Measurements from ENCODE around the gene OTUB2.

DNA sequence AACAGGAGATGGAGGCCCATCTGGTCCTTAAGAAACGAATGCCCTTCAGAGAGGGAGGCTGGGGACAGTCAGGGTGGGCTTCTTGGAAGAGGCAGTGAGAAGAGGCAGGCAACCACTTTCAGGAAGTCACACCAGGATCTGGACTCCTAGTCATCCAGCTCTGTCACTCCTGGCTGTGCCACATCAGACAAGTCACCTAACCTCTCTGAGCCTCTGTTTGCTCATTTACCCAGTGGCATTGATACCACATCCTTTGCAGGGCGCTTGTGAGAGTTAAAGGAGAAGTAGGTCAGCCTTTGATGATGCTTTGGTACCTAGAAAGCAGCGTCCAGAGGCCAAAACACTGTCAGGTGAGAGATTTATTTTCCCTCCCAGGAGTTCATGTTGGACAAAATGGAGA lies 17.9 kb upstream of the OTUB2 start:
- TF ChIP-seq, protein P1, sequence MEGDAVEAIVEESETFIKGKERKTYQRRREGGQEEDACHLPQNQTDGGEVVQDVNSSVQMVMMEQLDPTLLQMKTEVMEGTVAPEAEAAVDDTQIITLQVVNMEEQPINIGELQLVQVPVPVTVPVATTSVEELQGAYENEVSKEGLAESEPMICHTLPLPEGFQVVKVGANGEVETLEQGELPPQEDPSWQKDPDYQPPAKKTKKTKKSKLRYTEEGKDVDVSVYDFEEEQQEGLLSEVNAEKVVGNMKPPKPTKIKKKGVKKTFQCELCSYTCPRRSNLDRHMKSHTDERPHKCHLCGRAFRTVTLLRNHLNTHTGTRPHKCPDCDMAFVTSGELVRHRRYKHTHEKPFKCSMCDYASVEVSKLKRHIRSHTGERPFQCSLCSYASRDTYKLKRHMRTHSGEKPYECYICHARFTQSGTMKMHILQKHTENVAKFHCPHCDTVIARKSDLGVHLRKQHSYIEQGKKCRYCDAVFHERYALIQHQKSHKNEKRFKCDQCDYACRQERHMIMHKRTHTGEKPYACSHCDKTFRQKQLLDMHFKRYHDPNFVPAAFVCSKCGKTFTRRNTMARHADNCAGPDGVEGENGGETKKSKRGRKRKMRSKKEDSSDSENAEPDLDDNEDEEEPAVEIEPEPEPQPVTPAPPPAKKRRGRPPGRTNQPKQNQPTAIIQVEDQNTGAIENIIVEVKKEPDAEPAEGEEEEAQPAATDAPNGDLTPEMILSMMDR (IDR thresholded peaks at IDR 0.05 in 8 of 11, conservative IDR thresholded peaks at IDR 0.05 in 3 of 11) = no peak
- no peak for TF ChIP-seq POLR2AphosphoS5 (IDR thresholded peaks at IDR 0.05)
